GM21528 (cell line): Measurements from ENCODE around the gene VCAN.
"Not testable (repeated sequence)": the region's sequence is repeated elsewhere in the genome, so short reads cannot be mapped to it uniquely, and the experiment has no call there.

ENCODE experiments used
- ATAC-seq: cut with Tn5 transposase; IDR thresholded peaks from one replicate; pipeline ENCODE4 v1.9.1; 2021; ENCODE audit warnings: mild to moderate bottlenecking, moderate library complexity; ENCODE audit not compliant: unreplicated experiment, low FRiP score

Gene VCAN

GRCh38 chr5:83471405-83472212 lies at the start of gene VCAN:
TSS of gene VCAN (plus strand) at chr5:83471744. CDS start at chr5:83483519, 11,775 bp downstream.
- no peak for ATAC-seq

DNA sequence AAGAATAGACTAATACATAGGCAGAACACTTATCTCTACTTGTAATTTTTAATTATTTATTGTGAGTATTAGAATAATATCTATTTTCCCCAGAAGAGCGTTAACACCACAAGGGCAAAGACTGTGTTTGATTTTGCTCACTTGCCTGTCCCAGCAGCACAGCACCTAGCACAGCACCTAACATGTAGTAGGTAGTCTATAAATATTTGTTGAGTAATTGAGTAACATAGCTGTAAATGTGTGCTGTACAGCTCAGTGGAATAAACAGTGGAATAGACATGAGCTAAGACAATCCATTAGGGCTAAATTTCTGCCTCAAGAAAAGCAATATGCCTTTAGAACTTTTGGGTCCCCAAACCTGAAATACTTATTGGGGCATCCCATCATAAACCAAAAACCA lies 49.3 kb upstream of the VCAN start:
- ATAC-seq = no peak

DNA sequence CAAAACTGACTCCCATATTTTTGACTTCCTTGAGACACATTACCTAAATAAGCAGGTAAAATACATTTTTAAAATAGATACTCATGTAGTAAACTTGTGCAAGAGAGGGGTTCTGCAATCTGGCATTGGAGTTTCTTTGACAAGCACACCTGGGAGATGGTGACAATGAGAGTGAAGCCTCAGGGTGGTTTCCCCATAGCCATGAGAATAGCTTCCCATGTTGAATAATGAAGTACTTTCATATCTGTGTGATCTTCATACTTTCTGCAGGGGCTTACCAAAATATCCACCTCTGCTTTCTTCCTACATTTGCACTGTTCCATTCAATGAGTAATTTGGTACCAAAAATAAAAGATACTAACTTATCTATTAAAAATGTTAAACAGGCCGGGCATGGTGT lies 44.7 kb upstream of the VCAN start:
- no peak for ATAC-seq

GRCh38 chr5:83428126-83428525 lies 43.4 kb upstream of the VCAN start:
- no peak for ATAC-seq

DNA sequence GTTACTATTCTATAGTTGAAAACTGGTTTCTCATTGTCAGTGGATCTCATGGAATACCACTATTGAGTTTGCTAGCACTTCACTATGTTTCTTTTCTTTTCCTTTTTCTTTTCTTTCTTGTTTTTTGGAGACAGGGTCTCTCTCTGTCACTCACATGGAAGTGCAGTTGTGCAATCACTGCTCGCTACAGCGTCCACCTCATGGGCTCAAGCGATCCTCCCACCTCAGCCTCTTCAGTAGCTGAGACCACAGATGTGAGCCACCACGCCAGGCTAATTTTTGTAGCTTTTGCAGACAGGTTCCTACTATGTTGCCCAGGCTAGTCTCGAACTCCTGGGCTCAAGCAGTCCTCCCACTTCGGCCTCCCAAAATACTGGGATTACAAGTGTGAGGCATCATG lies 42.7 kb upstream of the VCAN start:
- no peak for ATAC-seq

GRCh38 chr5:83430130-83431010 lies 41.2 kb upstream of the VCAN start:
- ATAC-seq = peak; percentile 69

DNA sequence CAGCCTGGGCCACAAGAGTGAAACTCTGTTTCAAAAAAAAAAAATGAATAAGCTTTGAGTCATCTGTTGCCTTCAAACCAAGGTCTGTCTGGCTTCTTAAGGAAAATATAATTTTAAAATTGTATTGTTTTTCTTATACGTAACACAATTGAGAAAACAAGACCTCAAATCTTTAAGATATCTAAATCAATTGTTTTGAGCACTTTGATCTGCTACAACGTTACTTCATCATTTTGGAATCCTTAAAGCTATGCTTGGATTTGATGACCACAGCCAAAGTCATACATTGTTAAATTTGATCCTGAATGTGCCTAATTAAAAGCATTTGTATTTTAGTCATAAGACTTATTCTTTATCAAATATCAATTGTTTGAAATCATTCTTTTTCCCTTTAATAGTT lies 37.7 kb upstream of the VCAN start:
- no peak for ATAC-seq

- no peak for ATAC-seq
Observed at GRCh38 chr5:83434946-83435345, 36.6 kb upstream of the VCAN start.

- no peak for ATAC-seq
Observed at GRCh38 chr5:83436276-83436675, 35.3 kb upstream of the VCAN start.

- not testable (repeated sequence) for ATAC-seq
Observed at GRCh38 chr5:83437697-83438096, 33.8 kb upstream of the VCAN start.

DNA sequence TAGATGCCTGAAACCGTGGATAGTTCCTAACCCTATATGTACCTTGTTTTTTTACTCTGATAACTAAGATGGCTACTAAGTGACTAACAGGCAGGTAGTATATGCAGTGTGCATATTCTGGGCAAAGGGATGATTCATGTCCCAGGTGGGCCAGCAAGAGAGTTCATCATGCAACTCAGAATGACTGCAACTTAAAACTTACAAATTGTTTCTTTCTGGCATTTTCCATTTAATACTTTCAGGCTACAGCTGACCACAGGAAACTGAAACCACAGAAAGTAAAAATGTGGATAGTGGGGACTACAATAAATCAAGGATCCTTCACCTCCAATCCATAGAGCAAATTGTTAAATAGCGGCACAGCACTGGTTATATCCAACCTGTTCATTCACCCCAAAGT lies 30.7 kb upstream of the VCAN start:
- ATAC-seq = no peak

DNA sequence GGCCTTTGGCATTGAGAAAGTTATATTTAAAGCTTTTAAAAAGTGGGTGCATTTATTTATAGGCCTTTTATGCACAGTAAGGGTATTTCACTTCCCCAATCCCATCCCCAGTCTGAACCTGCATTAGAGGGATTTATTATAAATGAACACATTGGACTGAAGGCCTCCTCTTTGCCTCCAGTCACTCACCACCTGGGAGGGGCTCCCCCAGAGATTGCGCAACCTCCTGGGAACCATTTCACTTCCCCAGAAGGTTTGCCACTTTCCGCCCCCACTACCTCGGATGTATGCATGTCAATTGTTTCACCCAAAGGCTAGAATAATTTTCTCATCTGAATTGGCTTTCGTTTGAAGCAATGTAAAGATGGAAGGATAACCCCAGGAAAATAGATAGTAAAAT lies 29.8 kb upstream of the VCAN start:
- peak; percentile 68 for ATAC-seq

DNA sequence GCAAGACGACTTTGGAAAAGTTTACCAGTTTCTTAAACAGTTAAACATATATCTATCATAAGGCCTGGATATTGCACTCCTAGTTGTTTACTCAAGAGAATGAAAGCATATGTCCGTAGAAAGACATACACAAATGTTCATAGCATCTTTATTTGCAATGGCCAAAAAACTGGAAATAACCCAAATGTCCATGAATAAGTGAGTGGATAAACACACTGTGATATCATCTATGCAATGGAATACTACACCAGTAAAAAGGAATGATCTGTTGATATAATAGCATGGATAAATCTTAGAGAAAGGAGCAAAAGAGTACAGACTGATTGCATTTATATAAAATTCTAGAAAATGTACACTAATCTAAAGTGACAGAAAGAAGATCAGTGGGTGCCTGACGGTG lies 28.0 kb upstream of the VCAN start:
- no peak for ATAC-seq

DNA sequence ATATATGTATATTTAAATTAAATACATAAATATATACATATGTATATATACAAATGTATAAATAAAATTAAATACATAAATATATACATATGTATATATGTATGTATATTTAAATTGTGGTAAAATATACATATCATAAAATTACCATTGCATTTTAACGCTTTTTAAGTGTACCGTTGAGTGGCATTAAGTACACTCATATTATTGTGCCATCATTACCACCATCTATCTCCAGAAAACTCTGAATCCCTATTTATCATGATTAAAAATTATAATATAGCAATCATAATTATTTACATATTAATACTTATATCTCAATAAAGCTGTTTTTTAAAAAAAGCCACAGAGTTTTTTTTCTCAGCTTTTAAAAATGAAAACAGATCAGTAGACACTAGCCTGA lies 27.1 kb upstream of the VCAN start:
- ATAC-seq = no peak

DNA sequence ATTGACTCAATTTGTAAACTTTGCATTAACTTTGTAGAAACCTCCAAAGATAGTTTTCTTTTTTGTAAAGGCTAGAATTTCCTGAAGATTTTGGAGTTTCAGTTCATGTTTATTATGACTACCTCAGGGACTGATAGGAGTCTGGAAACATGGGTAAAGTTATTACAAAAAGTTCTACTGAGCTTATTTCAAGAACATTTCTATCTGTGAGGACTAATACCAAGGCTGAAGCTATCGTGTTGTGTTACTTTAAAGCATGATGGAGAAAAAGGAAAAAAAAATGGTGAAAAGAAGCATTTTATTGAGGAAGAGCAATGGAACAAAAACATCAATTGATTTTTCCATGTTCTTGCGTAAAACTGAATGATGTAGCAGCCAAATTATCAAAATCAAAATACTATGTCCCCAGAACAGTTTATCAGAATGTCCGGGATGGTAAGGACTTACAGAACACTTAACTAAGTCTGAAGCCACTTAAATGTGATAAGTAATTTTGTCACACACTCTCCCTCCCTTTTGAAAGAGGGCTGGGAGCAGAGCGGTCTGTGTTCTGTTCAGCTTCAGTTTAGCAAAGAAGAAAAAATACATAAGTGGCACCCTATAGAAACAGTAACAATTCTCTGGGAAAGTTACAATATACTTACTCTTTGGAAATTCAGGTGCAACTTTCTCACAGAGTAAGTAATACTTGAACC lies 25.1 kb upstream of the VCAN start:
- no peak for ATAC-seq

- no peak for ATAC-seq
Observed at GRCh38 chr5:83447533-83447932, 24.0 kb upstream of the VCAN start.

- no peak for ATAC-seq
Observed at GRCh38 chr5:83450183-83450966, 21.2 kb upstream of the VCAN start.

GRCh38 chr5:83450967-83451248 lies 20.6 kb upstream of the VCAN start:
- ATAC-seq = no peak

GRCh38 chr5:83451955-83452354 lies 19.6 kb upstream of the VCAN start:
- no peak for ATAC-seq

DNA sequence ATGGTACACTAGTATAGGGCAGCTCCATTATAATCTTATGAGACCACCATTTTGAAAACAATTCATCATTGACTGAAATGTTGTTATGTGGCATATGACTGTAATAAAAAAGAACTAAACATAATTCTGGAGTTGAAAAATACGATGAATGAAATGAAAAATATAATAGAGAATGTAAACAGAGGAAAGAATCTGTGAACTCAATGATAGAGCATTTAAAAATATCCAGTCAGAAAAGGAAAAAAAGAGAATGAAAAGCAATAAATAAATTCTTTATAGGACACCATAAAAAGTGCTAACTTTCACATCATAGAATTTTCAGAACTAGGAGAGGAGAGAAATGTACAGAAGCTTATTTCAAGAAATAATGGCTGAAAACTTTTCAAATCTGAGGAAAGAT lies 17.6 kb upstream of the VCAN start:
- ATAC-seq = no peak

GRCh38 chr5:83464261-83464660 lies 7.3 kb upstream of the VCAN start:
- ATAC-seq = no peak
